ENCODE measurements around the gene PTP4A1.

DNA sequence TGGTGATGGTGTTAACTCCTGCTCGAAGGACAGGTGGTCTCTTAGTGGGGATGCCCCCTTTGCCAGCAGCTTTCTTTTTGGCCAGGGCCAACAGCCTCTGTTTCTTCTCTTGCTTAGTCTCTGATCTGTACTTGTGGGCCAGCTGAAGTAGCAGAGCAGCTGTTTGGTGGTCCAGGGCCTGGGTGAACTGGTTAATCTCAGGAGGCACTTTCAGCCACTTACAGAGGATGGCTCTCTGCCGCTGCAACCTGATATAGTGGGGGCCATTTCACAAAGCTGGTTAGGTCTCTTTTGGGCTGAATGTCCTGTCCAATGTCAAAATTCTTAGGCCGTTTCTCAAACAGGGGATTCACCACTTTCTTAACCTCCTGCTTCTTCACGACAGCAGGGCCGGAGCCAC, 23.2 kb upstream of the PTP4A1 start:
- TF ChIP-seq POLR2A (IDR thresholded peaks at IDR 0.05; ENCODE audit: low read depth, low read length): no peak
- TF ChIP-seq POLR2AphosphoS5 (IDR thresholded peaks at IDR 0.05; ENCODE audit: low read depth, low read length): no peak

All from GM12892 (cell line).